ENCODE data around the gene PXYLP1.

The PXYLP1 gene

GRCh38 chr3:141276398-141276797 is 44.8 kb downstream of the PXYLP1 start:
- no peaks in the 10 kb centered on the region for H3K36me3 ChIP-seq (ENCODE audit: control insufficient read depth, insufficient read depth, low read length)

GRCh38 chr3:141277451-141277850 is 45.8 kb downstream of the PXYLP1 start:
- Histone ChIP-seq H3K4me1 (ENCODE audit: control insufficient read depth, insufficient read depth, low read length, poor library complexity, severe bottlenecking) (peaks cover 19% of the 10 kb centered on the region), H3K4me3 (ENCODE audit: insufficient read depth, low read depth, low read length, poor library complexity, severe bottlenecking) (no peak overlapping the region), H3K27me3 (replicated peaks; ENCODE audit: control insufficient read depth, insufficient read depth, low read length, poor library complexity, severe bottlenecking) (no peaks in the 10 kb centered on the region), H3K9me3 (ENCODE audit: control insufficient read depth, low read length) (no peaks in the 10 kb centered on the region), H3K27ac (ENCODE audit: insufficient read depth, low read length, poor library complexity, severe bottlenecking) (no peak overlapping the region), H3K36me3 (ENCODE audit: control insufficient read depth, insufficient read depth, low read length) (no peaks in the 10 kb centered on the region)
- DNase-seq = no peak

More at GRCh38 chr3:141276398-141276797, 44.8 kb downstream of the PXYLP1 start:
- H3K4me1 ChIP-seq (ENCODE audit: control insufficient read depth, insufficient read depth, low read length, poor library complexity, severe bottlenecking) = peaks cover 19% of the 10 kb centered on the region
- H3K27ac ChIP-seq (ENCODE audit: insufficient read depth, low read length, poor library complexity, severe bottlenecking) = no peak overlapping the region
- H3K27me3 ChIP-seq (replicated peaks; ENCODE audit: control insufficient read depth, insufficient read depth, low read length, poor library complexity, severe bottlenecking) = no peaks in the 10 kb centered on the region
- no peak overlapping the region for H3K4me3 ChIP-seq (ENCODE audit: insufficient read depth, low read depth, low read length, poor library complexity, severe bottlenecking)
- no peaks in the 10 kb centered on the region for H3K9me3 ChIP-seq (ENCODE audit: control insufficient read depth, low read length)
- DNase-seq = no peak

DNA sequence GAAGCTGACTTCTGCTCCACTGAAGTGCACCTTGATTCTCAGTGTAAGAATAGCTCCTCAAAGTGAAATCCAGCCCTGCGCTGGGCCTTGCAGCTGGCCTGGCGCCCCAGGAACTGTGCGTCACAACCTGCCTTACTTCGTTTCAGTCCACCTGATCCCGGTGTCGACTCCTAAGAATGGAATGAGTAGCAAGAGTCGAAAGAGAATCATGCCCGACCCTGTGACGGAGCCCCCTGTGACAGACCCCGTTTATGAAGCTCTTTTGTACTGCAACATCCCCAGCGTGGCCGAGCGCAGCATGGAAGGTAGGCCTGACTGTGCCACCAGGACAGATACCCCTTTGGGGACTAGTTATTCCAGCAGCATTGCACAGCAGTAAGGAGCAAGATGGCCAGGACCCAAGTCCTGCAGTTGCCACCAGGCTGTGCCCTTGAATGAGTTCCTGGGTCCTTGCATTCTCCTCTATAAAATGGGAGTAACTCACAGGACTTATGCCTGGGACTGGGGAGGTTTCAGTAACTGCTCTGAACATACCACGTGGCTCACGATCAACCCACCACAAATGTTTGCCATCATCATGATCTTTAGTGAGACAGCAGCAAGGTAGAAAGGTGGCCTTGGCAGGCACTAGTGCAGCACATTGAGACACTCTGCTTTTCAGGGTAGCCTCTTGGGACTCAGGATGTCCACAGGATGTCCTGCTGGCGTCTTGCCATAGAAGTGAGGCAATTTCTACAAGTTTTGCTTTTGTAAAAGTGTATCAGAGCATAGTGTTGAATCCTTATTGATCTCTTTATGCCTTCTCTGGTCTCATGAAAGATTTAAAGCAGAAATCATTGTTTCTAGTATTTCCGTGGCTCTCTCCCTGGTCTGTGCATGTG is 46.8 kb downstream of the PXYLP1 start:
- Histone ChIP-seq H3K9me3 (ENCODE audit: control insufficient read depth, low read length) (no peaks in the 10 kb centered on the region), H3K36me3 (ENCODE audit: control insufficient read depth, insufficient read depth, low read length) (no peaks in the 10 kb centered on the region), H3K4me3 (ENCODE audit: insufficient read depth, low read depth, low read length, poor library complexity, severe bottlenecking) (no peak overlapping the region), H3K27me3 (replicated peaks; ENCODE audit: control insufficient read depth, insufficient read depth, low read length, poor library complexity, severe bottlenecking) (no peaks in the 10 kb centered on the region), H3K4me1 (ENCODE audit: control insufficient read depth, insufficient read depth, low read length, poor library complexity, severe bottlenecking) (peaks cover 16% of the 10 kb centered on the region), H3K27ac (ENCODE audit: insufficient read depth, low read length, poor library complexity, severe bottlenecking) (no peak overlapping the region)
- DNase-seq = no peak

GRCh38 chr3:141279077-141279967 is 47.7 kb downstream of the PXYLP1 start:
- no peaks in the 10 kb centered on the region for H3K36me3 ChIP-seq (ENCODE audit: control insufficient read depth, insufficient read depth, low read length)
- no peak overlapping the region for H3K4me3 ChIP-seq (ENCODE audit: insufficient read depth, low read depth, low read length, poor library complexity, severe bottlenecking)
- H3K9me3 ChIP-seq (ENCODE audit: control insufficient read depth, low read length) = no peaks in the 10 kb centered on the region
- H3K27ac ChIP-seq (ENCODE audit: insufficient read depth, low read length, poor library complexity, severe bottlenecking) = no peak overlapping the region
- no peaks in the 10 kb centered on the region for H3K27me3 ChIP-seq (replicated peaks; ENCODE audit: control insufficient read depth, insufficient read depth, low read length, poor library complexity, severe bottlenecking)
- H3K4me1 ChIP-seq (ENCODE audit: control insufficient read depth, insufficient read depth, low read length, poor library complexity, severe bottlenecking) = peaks cover 8% of the 10 kb centered on the region
- no peak for DNase-seq

- no peak for DNase-seq
- Histone ChIP-seq H3K36me3 (ENCODE audit: control insufficient read depth, insufficient read depth, low read length) (no peaks in the 10 kb centered on the region), H3K9me3 (ENCODE audit: control insufficient read depth, low read length) (no peaks in the 10 kb centered on the region), H3K27ac (ENCODE audit: insufficient read depth, low read length, poor library complexity, severe bottlenecking) (no peak overlapping the region), H3K4me3 (ENCODE audit: insufficient read depth, low read depth, low read length, poor library complexity, severe bottlenecking) (no peak overlapping the region), H3K4me1 (ENCODE audit: control insufficient read depth, insufficient read depth, low read length, poor library complexity, severe bottlenecking) (no peaks in the 10 kb centered on the region), H3K27me3 (replicated peaks; ENCODE audit: control insufficient read depth, insufficient read depth, low read length, poor library complexity, severe bottlenecking) (no peaks in the 10 kb centered on the region)
These were observed 48.5 kb downstream of the PXYLP1 start for GRCh38 chr3:141280086-141280485.

DNA sequence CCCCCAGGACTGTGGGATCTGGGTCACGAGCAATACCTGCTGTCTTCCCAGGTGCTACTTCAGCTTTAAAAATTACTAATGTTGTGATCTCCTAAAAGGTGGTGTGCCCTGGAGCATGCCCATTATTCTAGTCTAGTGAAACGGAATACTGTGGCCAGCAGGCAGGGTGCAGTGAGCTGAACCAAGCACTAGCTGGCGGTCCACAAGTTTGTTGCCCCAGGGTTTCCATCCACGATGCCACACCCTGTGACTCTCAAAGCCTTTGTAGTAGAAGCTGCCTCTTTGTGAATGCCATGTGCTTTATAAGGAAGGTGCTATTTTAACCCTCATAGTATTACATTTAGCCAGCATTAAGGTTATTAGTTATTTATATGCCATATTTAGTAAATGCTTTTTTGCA is 49.1 kb downstream of the PXYLP1 start:
- no peak for DNase-seq

GRCh38 chr3:141285570-141285969 is 53.9 kb downstream of the PXYLP1 start:
- Histone ChIP-seq H3K36me3 (ENCODE audit: control insufficient read depth, insufficient read depth, low read length) (peaks cover 13% of the 10 kb centered on the region), H3K4me1 (ENCODE audit: control insufficient read depth, insufficient read depth, low read length, poor library complexity, severe bottlenecking) (no peaks in the 10 kb centered on the region), H3K9me3 (ENCODE audit: control insufficient read depth, low read length) (no peaks in the 10 kb centered on the region), H3K4me3 (ENCODE audit: insufficient read depth, low read depth, low read length, poor library complexity, severe bottlenecking) (no peak overlapping the region), H3K27ac (ENCODE audit: insufficient read depth, low read length, poor library complexity, severe bottlenecking) (no peak overlapping the region), H3K27me3 (replicated peaks; ENCODE audit: control insufficient read depth, insufficient read depth, low read length, poor library complexity, severe bottlenecking) (no peaks in the 10 kb centered on the region)
- DNase-seq = no peak

More for the DNA sequence above, 49.1 kb downstream of the PXYLP1 start:
- H3K9me3 ChIP-seq (ENCODE audit: control insufficient read depth, low read length) = no peaks in the 10 kb centered on the region
- no peaks in the 10 kb centered on the region for H3K4me1 ChIP-seq (ENCODE audit: control insufficient read depth, insufficient read depth, low read length, poor library complexity, severe bottlenecking)
- no peaks in the 10 kb centered on the region for H3K27me3 ChIP-seq (replicated peaks; ENCODE audit: control insufficient read depth, insufficient read depth, low read length, poor library complexity, severe bottlenecking)
- no peak overlapping the region for H3K4me3 ChIP-seq (ENCODE audit: insufficient read depth, low read depth, low read length, poor library complexity, severe bottlenecking)
- H3K36me3 ChIP-seq (ENCODE audit: control insufficient read depth, insufficient read depth, low read length) = no peaks in the 10 kb centered on the region
- no peak overlapping the region for H3K27ac ChIP-seq (ENCODE audit: insufficient read depth, low read length, poor library complexity, severe bottlenecking)

- H3K4me1 ChIP-seq (ENCODE audit: control insufficient read depth, insufficient read depth, low read length, poor library complexity, severe bottlenecking) = no peaks in the 10 kb centered on the region
- no peaks in the 10 kb centered on the region for H3K9me3 ChIP-seq (ENCODE audit: control insufficient read depth, low read length)
- no peak for DNase-seq
- H3K4me3 ChIP-seq (ENCODE audit: insufficient read depth, low read depth, low read length, poor library complexity, severe bottlenecking) = no peak overlapping the region
- H3K36me3 ChIP-seq (ENCODE audit: control insufficient read depth, insufficient read depth, low read length) = peaks cover 13% of the 10 kb centered on the region
- no peaks in the 10 kb centered on the region for H3K27me3 ChIP-seq (replicated peaks; ENCODE audit: control insufficient read depth, insufficient read depth, low read length, poor library complexity, severe bottlenecking)
- no peak overlapping the region for H3K27ac ChIP-seq (ENCODE audit: insufficient read depth, low read length, poor library complexity, severe bottlenecking)
These were observed 55.2 kb downstream of the PXYLP1 start for GRCh38 chr3:141286856-141287255.

GRCh38 chr3:141287326-141287725 is 55.7 kb downstream of the PXYLP1 start:
- H3K9me3 ChIP-seq (ENCODE audit: control insufficient read depth, low read length) = no peaks in the 10 kb centered on the region
- H3K27me3 ChIP-seq (replicated peaks; ENCODE audit: control insufficient read depth, insufficient read depth, low read length, poor library complexity, severe bottlenecking) = no peaks in the 10 kb centered on the region
- no peaks in the 10 kb centered on the region for H3K4me1 ChIP-seq (ENCODE audit: control insufficient read depth, insufficient read depth, low read length, poor library complexity, severe bottlenecking)
- H3K4me3 ChIP-seq (ENCODE audit: insufficient read depth, low read depth, low read length, poor library complexity, severe bottlenecking) = no peak overlapping the region
- H3K27ac ChIP-seq (ENCODE audit: insufficient read depth, low read length, poor library complexity, severe bottlenecking) = no peak overlapping the region
- peaks cover 15% of the 10 kb centered on the region for H3K36me3 ChIP-seq (ENCODE audit: control insufficient read depth, insufficient read depth, low read length)
- DNase-seq = no peak
